HG03565 (cell line): ENCODE results near the gene B3GNT8.
A peak's percentile ranks its signal among the peaks of the same experiment; 100 is the strongest.
"Not testable (repeated sequence)": the region's sequence is repeated elsewhere in the genome, so short reads cannot be mapped to it uniquely, and the experiment has no call there.

ENCODE experiments used
- ATAC-seq: cut with Tn5 transposase; IDR thresholded peaks from one replicate; pipeline ENCODE4 v1.9.1; 2021; ENCODE audit warnings: mild to moderate bottlenecking, moderate library complexity; ENCODE audit not compliant: unreplicated experiment

Gene B3GNT8, protein sequence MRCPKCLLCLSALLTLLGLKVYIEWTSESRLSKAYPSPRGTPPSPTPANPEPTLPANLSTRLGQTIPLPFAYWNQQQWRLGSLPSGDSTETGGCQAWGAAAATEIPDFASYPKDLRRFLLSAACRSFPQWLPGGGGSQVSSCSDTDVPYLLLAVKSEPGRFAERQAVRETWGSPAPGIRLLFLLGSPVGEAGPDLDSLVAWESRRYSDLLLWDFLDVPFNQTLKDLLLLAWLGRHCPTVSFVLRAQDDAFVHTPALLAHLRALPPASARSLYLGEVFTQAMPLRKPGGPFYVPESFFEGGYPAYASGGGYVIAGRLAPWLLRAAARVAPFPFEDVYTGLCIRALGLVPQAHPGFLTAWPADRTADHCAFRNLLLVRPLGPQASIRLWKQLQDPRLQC

GRCh38 chr19:41426952-41427646, at the start of gene B3GNT8:
Gene B3GNT8, minus strand, starts transcription at chr19:41427374. Its CDS starts 596 bp downstream, at chr19:41426778.
- ATAC-seq: no peak

DNA sequence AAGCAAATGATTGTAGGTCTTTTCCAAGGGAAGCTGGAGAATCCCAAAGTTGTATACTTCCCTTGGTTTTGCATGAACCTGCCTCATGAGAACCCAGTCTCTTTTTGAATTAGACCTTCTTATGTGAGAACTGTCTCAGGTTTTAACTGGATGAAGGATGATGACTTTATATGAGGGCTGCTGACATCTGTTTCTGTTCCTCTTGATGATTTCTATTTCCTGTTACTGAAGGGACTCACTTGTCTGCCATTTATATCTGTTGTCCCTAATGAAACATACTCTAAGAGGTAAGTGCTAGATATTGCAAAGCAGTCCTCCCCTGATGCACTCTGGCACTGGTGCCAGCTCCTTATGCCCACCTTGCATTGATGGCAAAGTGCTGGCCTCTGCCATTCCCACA, 49.4 kb upstream of the B3GNT8 start:
- ATAC-seq: no peak

DNA sequence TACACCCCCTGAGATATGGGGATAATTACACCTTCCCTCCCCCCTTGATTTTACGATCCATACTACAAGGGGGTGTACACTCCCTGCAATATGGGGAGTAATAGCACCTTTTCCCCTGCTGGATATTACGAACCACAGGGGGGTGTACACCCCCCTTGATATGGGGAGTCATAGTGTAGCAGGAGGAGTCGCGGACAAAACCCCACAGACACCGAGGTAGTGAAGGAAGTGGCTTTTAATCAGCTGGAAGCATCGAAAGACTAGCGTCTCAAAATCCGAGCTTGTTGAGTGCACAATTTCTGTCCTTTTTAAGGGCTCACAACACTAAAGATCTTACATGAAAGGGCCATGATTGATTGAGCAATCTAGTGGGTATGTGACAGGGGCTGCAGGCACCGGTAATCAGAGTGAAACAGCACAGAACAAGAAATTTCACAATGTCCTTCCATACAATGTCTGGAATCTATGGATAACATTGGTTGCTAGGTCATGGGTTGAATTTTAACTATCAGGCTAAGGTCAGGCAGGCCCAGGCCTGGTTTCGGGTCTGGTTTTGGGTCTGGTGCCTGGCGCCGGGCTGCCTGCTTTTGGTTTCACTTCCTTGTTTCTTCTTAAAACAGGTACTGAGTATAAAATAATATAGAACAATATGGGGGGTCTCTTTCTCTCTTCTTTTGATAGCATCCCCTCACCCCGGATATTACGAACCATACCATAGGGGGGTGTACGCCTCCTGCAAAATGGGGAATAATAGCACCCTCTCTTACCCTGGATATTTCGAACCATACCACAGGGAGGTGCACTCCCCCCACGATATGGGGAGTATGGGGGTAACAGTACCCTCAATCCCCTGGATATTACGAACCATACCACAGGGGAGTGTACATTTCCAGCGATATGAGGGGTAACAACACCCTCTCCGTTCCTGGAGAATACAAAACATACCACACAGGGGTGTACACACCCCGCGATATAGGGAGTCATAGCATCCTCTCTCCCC, 36.4 kb upstream of the B3GNT8 start:
- ATAC-seq: not testable (repeated sequence)

DNA sequence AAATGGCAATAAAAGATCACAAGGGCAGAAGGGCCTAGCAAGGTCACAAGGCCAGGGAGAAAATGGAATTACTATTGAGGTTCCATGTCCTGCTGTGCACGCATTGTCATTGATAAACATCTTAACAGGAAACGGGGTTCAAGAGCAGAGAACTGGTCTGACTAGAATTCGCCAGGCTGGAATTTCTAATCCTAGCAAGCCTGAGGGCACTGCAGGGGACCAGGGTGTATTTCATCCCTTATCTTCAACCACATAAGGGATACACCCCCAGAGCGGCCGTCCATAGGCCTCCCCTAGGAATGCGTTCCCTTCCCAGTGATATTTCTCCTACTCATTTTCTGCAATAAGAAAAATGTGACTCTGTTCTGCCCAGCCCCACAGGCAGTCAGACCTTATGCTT, 35.3 kb upstream of the B3GNT8 start:
- no peak for ATAC-seq

GRCh38 chr19:41457241-41457640, 30.1 kb upstream of the B3GNT8 start:
- ATAC-seq: peak; percentile 67

DNA sequence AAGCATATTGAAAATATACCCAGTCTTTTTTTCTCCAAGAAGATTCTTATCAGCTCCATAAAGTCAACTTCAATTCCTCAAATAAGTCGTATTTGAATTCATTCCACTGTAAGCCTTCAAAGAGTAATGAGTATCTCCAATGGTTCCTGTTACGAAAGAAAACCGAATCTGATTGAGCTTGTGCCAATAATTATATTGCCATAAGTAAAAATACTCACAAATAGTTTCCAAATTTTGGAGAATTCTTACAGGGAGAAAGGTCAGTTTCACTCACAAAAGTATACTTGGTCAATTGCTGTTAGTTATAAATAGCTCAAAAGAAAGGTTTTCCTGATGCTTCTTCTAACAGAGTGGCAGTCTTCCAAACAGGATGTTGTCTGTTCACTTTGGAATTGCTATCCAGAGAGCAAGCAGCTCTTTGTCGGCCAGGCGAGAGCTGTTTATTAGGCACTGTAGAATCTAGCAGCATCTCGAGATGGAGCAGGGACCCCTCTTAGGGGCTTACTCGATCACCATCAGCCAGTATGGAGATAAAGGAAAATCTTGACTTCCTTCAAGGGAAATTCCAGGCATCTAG, 29.3 kb upstream of the B3GNT8 start:
- no peak for ATAC-seq

GRCh38 chr19:41455936-41456335, 28.8 kb upstream of the B3GNT8 start:
- no peak for ATAC-seq

DNA sequence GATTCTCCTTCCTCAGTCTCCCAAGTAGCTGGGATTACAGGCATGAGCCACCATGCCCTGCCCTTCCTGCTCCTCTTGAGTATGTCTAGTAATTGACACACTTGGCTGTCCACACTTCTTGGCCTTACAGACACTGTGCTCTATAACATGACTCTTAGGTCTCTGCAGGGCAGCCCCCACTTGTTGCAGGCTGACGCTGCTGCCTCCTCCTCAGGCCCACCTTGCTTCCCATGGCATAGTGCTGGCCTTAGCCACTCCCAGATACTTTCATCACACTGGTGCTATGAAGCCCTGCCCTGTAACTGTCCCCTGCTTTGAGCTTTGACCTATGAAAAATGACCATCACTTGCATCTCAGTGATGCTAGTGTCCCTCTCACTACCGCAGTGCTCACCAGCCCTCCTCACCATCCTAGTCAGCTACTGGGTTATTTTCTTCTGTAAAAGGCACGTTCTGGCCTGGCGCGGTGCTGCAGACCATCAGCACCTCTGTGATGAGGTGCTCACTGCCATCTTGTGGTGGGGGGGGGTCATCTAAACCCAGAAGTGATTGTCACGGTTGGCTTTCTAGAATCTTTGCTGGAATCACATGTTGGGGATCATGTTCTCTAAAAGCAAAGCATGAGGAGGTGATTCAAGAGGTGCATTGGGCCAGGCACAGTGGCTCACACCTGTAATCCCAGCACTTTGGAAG, 25.6 kb upstream of the B3GNT8 start:
- no peak for ATAC-seq

DNA sequence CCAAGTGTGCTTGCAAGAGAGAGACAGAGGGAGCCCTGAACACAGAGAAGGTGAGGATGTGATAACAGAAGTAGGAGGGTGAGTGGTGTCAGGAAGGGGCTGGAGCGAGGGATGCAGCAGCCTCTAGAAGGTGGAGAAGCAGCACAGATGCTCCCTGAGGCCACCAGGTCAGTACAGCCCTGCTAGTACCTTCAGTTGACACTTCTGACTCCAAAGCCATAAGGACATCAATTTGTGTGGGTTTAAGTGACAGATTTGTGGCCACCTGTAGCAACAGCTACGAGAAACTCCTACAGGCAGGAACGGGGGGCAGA, 22.6 kb upstream of the B3GNT8 start:
- no peak for ATAC-seq

GRCh38 chr19:41449079-41449864, 22.1 kb upstream of the B3GNT8 start:
- ATAC-seq: no peak

DNA sequence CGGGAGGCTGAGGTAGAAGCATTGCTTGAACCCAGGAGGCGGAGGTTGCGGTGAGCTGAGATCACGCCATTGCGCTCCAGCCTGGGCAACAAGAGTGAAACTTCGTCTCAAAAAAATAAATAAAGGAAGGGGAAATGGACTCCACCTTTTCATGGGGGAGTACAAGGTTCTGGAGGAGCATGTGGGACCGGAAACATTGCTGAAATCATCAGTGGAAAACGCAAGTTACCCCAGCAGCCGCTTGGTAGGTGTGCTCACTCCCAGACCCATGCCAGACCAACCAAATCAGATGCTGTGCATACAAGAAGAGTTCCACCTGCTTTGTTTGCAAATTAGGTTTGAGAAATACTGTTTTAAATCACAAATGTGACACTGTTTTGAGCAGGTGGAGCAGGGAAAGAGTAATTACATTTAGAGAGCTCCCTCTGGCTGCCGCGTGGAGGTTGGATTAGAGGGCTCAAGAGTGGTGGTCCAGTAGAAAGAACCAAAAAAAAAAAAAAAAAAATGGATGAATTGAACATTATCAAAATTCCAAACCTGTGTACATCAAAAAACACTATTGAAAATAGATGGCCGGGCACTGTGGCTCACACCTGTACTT, 20.7 kb upstream of the B3GNT8 start:
- ATAC-seq: no peak

GRCh38 chr19:41445575-41445974, 18.4 kb upstream of the B3GNT8 start:
- ATAC-seq: no peak

DNA sequence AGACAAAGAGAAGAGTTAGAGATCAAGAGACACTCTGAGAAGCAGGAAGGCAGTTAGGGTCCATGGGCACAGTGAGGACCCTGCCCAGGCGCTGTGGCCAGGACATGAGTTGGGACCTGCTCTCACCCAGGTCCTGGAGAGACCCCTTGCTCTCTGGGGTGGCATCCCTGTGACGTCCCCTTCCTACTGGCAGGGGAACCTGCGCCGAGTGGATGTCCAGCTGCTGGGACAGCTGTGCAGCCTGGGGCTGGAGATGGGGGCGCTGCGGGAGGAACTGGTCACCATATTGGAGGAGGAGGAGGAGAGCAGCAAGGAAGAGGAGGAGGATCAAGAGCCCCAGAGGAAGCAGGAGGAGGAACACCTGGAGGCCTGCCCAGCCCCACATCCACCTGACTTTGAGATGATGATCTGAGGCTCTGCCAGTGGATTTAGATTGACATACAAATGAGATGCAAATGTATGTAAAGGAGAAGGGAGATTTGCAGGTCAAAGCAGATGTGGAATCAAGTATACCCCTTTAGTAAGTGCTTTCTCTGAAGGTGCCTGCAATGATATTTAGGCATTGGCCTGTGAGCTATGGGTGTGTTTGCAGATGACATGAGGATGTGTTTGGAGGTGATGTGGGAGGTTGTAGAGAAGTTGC, 16.8 kb upstream of the B3GNT8 start:
- ATAC-seq: no peak

DNA sequence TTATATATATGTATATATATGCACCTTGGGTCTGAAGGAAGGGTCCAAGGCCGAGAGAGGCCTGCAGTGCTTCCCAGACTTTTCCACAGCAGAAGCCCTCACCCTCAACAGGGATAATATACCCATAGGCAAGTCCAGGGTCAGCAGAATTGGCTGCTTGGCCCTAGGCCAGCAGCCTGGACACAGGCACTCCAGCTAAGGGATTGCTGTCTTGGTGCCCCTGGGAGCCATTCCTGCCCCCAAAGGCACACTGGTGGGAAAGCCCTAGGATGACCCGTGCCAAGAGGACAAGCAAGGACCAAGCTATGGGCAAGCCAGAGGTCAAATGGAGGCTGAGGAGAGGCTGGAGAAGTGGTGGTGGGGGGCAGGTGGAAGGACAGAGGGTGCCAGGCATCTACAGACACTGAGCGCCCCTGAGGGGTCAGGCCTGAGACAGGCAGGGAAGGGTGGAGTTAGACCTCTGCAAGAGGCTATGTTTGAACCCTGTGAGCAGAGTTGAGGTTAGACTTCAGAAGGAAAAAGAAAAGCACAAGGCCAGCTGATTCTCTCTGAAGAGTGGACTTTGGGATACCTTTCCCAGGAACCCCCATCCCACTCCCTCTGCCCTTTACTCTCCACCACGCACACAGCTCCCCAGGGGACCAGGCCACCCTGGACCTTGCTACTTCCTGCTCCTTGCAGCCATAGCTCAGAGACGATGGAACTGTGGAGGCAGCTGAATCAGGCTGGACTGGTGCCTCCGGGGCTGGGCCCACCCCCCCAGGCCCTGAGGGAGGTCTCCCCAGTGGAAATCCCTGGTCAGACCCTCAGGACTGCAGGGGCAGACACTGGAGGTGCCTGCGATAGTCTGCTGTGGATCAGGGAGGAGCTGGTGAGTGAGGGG, 15.5 kb upstream of the B3GNT8 start, which contains the start of gene ERICH4:
Gene ERICH4, plus strand, starts transcription at position 684 of the 883 bp plus-strand sequence. Its CDS starts 14 bp downstream, at position 698.
- no peak for ATAC-seq

DNA sequence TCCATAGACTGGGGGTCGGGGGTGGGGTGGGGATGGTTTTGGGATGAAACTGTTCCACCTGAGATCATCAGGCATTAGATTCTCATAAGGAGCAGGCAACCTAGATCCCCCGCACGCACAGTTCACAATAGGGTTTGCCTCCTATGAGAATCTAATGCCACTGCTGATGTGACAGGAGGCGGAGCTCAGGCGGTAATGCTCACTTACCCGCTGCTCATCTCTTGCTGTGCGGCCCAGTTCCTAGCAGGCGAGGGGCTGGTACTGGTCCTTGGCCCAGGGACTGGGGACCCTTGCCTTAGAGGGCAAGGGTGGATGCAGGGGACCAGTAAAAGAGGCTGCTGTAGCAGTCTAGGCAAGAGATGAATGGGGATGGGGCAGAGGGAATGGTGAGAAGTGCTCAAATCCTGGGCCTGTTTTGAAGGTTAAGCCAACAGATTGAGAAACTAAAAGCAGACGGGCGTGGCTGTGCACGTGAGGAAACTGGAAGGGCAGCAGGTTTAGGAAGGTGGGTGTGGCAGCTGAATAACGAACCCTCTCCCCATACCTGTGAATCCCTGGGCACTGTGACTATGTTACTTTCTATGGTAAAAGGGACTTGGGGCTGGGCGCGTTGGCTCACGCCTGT, 14.3 kb upstream of the B3GNT8 start:
- ATAC-seq: no peak

DNA sequence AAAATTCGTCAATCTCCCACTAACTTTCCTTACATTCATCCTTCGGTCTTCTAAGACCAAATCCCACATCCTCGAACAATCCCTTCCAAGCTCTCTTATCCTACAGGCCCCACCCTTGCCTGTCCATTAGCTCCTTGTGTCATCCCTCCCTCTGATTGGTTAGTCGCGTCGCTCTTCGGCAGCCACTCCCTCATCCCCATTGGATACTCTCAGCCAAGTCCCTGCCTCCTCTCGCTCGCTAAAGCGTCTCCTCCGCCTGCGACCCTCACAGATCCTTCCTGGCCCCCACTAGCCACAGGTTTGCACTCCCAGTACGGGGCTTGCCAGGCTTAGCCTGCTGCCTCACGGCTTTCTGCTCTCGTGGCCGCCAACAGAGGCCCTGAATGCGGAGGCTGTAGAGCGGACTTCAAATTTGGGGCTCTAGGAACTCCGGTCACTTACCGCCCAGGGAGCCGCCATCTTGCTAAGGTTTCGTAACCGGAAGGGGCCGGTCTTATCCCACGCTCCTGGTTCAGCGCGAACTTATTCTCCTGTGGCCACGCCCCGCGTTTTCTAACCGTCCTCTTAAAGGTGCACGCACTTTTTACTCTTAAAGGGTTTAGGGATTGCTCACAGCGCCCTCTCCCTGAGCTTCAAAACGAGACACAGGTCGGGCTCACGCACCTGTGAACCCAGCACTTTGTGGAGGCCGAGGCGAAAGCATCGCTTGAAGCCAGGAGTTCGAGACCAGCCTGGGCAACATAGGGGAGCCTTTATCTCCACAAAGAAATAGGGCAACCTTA, 12.5 kb upstream of the B3GNT8 start, which contains the start of gene DMAC2:
Gene DMAC2, minus strand, starts transcription at position 472 of the 782 bp plus-strand sequence. Its CDS starts 13 bp downstream, at position 459.
- peak; percentile 85 for ATAC-seq
